ENCODE data around the gene MAPK6.
"Not testable (repeated sequence)": the region's sequence is repeated elsewhere in the genome, so short reads cannot be mapped to it uniquely, and the experiment has no call there.

The MAPK6 gene

DNA sequence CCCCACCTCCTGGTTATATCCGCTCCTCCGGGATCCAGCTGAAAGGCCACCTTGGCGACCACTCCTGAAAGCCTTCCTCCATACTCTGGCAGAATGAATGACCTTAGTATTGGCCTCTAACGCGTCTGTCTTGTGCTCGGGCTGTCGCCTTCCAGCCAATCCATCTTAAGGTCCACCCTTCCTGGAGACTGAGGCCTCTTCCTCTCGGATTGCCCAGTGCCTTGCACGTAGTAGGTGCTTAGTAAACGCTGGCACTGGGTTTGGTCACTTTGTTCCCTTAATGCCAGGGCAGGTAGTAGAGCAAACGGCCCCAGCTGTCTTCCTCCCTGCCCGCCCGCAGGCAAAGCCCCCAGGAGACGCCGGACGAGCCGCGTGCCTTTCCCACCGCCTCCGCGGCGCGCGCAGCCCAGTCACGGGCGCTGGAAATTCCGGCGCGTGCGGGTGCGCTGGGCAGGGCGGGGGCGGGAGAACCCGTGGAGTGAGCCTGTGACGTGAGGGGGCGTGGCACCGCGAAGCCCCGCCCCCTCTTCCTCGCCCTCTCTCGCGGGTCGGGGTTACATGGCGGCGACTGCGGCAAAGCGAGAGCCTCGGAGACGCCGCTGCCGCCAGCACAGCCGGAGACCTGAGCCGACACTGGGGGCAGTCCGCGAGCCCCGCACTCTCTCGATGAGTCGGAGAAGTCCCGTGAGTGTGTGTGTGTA, at the start of gene MAPK6:
Gene MAPK6 (plus strand): TSS at position 527 of the 701 bp plus-strand sequence. CDS start 27,242 bp downstream, outside the sequence.
- peak; percentile 88 to 90 (median 89) for DNase-seq (ENCODE audit: low read depth in 2 of 3, low spot score in 2 of 3)

DNA sequence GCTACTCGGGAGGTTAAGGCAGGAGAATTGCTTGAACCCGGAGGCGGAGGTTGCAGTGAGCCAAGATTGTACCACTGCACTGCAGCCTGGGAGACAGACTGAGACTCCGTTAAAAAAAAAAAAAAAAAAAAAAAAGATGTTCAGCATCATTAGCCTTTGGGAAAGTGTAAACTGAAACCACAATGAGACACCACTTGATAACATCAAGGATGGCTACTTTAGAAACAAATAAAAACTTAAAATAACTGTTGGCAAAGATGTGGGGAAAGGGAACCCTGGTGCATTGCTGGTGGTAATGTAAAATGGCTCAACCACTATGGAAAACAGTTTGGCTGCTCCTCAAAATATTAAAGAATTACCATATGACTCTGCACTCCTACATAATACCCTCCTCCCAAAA, 49.3 kb upstream of the MAPK6 start:
- DNase-seq (ENCODE audit: low read depth in 2 of 3, low spot score in 2 of 3), result no peak

DNA sequence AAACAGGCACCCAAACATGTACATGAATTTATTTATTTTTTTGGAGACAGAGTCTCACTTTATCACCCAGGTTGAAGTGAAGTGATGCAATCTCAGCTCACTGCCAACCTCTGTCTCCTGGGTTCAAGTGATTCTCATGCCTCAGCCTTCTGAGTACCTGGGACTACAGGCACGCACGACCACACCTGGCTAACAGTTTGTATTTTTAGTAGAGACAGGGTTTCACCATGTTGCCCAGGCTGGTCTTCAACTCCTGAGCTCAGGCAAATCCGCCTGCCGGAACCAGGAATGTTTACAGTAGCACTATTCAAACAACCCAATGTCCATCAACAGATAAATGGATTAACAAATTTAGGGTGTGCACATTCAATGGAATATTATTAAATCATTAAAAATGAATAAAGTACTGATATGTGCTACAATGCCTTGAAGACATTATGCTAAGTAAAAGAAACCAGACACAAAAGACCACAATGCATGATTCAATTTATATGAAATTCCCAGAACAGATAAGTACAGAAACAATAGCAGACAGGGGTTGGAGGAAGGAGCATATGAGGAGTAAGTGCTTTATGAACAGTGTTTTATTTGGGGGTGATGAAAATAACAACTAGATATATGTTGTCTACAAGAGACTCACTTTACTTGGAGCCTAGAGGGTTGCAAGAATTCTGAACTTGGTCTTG, 48.7 kb upstream of the MAPK6 start:
- DNase-seq (ENCODE audit: low read depth in 2 of 3, low spot score in 2 of 3), result no peak

DNA sequence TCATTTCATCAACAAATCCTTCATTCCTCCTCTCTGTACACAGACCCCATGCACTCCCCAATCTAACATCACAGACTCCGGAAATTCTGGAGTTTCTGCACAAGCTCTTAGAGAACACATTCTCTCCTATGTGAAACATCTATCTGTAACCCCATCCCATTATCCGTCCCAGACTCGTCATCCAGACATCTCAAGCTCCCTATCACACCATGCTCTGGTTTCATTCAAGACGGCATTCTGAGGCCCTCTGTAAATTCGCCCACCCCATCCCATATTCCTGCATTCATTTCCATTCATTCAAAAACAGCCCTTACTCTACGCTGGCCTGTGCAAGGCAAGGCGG, 48.0 kb upstream of the MAPK6 start:
- DNase-seq (ENCODE audit: low read depth in 2 of 3, low spot score in 2 of 3), result no peak

DNA sequence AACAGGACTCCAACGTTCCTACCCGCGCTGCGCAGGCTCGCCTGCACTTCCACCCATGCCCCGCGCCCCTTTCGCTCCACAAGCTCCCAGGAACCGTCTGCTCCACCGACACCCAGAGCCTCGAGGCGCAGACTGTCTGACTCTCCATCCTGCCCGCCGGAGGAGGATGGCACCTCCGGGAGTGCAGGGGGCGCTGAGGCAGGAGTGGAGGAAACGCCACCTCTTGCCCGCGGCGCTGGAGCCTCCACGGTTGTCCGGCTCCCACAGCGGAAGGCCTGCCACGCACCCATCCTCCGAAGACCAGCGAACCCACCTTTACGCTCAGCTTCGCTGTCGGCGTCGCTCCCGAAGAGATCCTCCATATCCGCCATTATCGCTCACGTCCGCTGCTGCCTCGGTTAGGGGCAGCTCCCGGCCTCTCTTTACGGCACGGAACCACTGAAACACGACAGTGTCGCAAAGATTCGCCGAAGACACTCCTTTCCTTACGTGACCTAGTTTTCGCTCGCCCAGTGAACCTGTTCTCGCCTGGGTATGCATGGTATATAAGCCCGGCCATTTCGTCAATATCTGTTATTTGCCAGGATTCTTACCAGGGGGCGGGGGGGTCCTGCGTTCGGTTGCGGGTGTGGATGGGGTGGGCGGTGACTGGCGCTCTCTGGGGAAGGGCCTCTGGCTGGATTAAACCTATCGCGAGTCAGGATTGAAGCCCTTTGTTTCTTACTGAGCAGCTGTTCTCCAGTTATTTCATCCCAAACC, 47.5 kb upstream of the MAPK6 start, which contains the start of gene LEO1:
Gene LEO1 (minus strand): TSS at position 404 of the 759 bp plus-strand sequence. CDS start 33 bp downstream, at position 371.
- DNase-seq (ENCODE audit: low read depth in 2 of 3, low spot score in 2 of 3), result peak; percentile 55 to 77 (median 71)

DNA sequence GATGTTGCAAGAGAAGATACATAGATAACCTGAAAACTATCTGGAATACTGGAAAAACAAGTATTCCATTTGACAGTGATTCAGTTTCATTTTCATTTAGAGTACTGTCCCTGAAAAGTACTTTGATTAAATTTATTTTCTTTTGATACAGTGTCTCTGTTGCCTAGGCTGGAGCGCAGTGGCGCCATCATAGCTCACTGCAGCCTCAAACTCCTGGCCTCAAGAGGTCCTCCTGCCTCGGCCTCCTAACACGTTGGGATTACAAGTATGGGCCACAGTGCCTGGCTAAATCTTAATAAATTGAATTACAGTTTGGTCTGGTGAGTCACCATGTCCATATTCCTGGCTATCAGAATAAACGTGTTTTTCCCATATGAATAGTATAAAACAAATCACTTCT, 45.8 kb upstream of the MAPK6 start:
- DNase-seq (ENCODE audit: low read depth in 2 of 3, low spot score in 2 of 3), result no peak

DNA sequence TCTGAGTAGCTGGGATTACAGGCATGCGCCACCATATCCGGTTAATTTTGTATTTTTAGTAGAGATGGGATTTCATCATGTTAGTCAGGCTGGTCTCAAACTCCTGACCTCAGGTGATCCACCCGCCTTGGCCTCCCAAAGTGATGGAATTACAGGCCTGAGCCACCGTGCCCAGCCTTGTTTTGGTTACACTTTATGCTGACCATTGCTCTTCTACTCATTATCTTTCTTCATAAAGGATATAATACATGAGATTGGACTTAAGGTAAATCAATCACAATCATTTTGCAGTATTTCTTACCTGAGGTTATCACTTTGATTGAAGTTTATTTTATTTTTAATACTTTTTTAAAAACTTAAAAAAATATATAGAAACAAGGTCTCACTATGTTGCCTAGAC, 45.2 kb upstream of the MAPK6 start:
- no peak for DNase-seq (ENCODE audit: low read depth in 2 of 3, low spot score in 2 of 3)

DNA sequence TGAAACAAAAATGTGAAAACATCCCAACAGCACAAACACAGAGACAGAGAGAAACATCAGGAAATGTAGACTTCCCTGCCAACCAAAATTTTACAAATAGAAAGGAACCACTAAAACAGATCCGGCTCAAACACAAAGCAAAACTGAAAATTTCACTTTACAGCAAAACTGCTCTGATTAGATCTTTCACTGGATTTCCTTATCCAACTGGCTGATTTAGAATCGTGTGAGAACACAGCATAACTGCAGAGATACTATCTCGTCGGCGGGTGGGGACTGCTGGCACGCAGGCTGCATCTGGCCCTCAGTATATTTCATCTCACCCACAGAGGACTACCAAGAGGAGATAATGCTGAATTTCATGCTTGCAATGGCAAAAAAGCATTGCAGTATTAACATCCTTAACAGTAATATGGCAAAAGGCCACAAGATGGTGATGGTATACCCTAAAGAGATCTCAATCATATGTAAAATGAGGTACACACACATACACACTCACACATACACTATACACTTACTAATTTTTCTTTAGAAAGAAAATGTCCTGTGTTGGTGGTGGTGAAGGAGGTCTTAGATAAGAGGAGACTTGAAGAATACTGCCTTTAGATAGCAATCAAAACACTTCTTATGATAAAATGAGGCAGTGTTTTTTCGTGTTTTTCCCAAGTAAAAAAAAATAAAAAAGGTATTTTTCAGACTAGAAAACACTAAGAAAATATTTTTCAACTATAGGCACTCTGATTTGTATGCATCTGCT, 36.8 kb upstream of the MAPK6 start:
- peak in 2 of 3 experiments; percentile 20 to 29 for DNase-seq (ENCODE audit: low read depth in 2 of 3, low spot score in 2 of 3)

DNA sequence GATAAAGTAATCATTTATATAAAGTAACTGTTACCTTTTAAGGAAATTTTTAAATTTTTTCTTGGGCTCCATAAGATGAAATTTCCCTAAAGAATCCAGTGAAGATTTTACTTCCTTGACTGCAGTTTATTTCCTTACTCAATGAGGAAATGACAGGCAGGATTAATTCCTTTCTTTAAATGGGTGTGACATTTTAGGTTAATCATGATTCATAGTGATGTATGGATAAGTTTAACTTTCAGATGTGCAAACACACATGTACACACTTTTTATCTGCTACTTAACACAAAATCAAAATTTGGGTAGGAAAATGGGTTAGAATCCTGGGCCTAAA, 36.3 kb upstream of the MAPK6 start:
- no peak for DNase-seq (ENCODE audit: low read depth in 2 of 3, low spot score in 2 of 3)

DNA sequence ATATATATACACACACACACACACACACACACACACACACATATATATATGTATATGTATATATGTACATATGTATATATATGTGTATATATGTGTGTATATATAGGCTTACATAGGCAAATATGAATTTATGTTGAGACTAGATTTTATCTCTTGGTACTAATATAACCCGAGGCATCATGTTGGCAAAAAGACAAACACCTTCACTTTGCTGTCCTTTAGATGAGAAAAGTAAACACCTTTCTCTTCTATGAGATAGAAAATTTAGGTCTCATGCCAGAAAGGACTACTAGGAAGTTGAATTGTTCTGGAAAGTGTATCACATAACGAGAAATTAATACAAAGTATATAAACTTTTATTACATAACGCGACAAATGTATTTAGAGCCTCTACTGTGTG, 27.9 kb upstream of the MAPK6 start:
- DNase-seq (ENCODE audit: low read depth in 2 of 3, low spot score in 2 of 3), result no peak

DNA sequence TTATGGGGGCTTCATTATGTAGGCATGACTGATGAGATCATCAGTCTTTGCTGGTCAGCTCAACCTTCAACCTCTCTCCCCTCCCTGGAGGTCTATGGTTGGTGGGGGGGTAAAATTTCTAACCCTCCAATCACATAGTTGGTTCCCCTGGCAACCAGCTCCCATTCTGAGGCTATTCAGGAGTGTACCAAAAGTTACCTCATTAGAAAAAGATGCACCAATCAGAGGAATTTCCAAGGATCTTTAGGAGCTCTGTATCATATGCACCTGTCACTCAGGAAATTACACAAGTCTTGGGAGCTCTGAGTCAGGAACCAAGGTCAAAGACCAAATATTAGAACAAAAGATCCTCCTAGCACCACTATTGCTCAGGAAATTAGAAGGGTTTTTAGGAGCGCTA, 26.1 kb upstream of the MAPK6 start:
- DNase-seq (ENCODE audit: low read depth in 2 of 3, low spot score in 2 of 3), result no peak

DNA sequence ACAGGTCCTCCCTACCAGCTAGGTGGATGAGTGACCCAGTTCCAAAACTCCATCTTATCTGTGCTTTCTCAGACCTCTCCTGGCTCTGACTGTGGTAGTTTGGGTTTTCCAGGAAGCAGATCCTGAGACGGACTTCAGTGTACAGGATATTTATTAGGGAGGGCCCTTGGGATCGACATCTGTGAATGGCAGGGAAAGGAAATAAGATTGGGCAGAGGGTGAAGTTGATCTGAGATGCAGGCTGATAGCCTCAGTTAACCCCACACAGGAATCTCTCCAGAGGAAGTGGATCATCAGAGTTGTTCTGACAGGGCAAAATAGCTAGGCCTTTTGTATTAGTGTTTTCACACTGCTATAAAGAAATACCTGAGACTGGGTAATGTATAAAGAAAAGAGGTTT, 16.7 kb upstream of the MAPK6 start:
- DNase-seq (ENCODE audit: low read depth in 2 of 3, low spot score in 2 of 3), result no peak

DNA sequence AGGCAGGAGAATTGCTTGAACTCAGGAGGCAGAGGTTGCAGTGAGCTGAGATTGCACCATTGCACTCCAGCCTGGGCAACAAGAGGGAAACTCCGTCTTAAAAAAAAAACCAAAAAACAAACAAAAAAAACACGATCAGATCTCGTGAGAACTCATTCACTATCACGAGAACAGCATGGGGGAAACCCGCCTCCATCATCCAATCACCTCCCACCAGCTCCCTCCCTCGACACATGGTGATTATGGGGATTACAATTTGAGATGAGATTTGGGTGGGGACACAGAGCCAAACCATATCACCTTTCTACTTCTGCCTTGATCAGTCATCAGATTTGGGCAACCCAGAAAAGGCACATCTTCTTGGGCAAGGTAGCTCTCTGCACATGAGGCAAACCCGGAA, 15.9 kb upstream of the MAPK6 start:
- not testable (repeated sequence) for DNase-seq (ENCODE audit: low read depth in 2 of 3, low spot score in 2 of 3)

DNA sequence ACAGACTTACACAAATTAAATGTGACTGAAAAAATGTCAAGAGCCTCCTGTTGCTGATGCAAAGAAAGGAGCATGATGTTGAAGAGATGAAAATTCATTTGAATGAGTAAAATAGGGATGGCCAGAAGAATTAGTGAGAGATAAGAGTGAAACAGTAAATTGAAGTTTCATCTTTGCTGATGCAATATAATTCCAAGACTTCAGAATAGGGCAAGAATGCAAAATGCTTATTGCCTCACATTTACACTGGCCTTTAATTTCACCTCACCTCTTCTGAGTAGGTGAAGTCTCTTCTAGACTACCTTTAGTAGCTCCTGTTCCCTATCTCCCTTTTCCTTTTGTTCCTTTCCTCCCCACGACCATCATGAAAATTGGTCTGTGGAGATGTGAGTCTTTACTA, 15.3 kb upstream of the MAPK6 start:
- DNase-seq (ENCODE audit: low read depth in 2 of 3, low spot score in 2 of 3), result no peak

DNA sequence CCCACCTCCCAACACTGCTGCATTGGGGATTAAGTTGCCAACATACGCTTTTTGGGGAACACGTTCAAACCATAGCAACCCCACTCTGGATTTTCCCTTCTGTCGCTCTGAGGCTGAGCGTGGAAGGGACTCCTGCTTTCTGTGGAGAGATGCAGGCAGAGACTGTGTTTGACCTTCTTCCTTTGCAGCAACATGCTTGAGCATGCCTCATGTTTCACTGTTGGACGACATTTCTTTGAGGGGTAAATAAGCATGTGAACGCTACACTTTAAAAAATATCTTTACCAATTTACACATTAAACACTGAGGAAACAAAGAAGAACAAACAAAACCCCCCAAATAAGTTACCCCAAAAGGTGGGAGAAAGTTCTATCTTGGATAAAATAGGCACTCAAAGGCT, 14.2 kb upstream of the MAPK6 start:
- DNase-seq (ENCODE audit: low read depth in 2 of 3, low spot score in 2 of 3), result no peak

DNA sequence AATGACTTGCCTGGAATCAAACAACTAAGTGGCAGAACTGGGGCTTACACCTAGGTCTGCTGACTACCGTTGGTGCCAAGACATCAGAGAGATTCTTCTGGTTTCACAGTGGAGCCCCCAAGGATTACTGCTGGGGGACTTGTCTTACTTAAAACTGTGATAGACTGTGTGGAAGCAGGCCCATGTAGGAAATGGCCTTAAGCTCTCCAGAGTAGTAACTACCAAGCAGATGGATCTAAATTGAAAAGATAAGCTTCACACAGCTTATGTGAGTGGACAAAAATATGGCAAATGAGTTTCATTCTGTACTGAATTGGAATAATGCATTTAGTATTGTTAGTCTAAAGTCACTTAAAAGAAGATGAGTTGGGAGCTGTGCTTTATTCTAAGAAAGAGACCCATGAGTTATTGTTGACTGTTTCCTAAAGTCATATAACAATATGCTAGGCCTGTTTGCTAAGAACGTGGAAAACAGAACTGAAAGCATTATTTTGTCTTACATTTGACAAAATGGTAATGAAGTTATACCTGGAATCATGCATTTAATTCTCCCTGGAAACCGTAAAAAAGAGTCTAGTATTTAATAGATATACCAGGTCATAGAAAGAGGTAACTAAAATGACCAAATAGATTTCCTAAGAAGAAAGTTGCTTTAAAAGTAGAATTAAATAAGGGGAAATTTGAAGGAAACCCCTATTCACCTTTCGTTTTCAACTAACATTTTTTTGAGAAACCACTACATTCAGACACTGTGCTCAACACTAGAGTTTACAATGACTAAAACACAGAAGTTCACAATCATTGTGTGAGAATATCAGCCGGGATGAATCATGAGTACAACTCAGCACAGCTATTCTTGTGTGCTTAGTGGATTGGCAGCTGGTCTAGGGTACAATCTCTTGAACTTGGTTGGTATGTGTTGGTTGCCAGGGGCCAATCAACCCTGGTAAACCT, 13.0 kb upstream of the MAPK6 start:
- DNase-seq (ENCODE audit: low read depth in 2 of 3, low spot score in 2 of 3), result no peak

DNA sequence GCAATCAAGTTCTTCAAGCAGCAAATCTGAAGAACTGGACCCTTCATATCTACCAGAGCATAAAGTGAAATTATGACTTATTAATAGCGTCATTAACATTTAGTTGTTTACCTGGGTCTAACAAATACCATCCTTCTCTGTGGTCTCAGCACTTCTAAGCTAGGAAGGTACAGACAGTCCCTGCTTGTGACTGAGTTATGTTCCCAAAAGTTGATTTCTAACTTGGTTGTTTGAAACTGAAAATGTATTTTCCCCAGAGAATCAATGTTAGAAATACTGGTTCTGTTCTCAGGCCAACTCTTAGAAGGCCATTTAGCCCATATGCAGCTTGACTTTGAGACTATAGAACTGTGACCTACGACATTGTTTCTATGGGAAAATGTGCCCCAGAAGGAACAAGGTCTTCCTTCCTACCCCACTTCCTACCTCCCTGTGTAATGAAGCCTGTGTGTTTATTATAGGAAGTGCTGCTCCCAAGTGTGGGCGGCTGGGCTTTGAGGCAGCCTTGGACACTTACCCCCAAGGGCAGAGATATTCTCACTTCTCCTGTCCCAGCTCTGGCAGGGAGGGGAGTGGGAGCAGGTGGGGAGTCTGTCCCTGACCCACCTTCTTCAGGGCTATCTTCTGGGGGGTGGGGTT, 12.2 kb upstream of the MAPK6 start:
- DNase-seq (ENCODE audit: low read depth in 2 of 3, low spot score in 2 of 3), result no peak

DNA sequence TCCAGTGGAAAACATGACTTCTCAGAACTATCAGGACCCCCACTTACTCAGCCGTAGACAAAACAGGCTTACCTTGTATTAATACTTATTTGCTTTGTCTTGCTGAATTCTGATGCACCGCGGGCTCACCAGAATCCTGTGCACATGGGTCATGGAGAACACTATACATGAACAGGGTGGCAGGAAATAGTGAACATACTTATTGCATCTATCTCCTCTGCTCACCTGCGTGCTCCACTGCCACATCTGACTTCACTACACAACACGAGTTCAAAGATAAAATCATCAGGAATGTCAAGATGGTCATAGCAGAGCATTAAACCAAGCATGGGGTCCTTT, 10.7 kb upstream of the MAPK6 start:
- no peak for DNase-seq (ENCODE audit: low read depth in 2 of 3, low spot score in 2 of 3)

DNA sequence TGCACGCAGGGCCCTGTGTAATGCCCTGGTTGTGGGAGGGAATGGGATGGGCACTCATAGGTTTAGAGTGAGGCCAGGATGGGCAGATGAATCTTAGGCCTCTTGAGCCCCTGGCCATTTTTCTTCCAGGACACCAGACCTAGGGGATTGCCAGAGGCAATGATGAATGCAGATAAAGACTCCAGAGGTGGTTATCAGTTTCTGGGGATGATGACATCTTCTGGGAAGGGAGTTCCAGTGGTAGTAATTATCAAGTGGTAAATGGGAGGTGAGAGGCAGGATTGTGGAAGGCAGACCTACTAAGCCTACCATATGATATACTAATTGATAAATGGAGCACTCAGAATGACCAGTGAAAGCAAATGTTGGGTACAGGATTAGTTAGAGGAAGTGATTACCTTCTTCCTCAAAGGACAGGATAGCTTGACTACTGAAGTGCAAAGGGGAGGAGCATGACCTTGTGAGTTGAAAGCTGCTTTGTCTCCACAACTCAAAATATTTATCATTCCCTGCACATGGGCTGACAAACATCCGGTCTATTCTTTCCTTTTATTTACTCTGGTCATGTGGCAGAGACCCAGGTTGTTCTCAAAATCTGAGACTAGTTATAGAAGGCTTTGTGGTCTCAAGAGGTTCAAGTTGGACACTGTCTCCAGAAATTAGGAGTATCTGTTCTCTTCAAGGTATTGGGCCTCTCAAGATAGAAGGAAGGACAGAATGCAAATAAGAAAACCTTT, 10.2 kb upstream of the MAPK6 start:
- no peak for DNase-seq (ENCODE audit: low read depth in 2 of 3, low spot score in 2 of 3)
